Activated CD8-positive, alpha-beta T cell treated with anti-CD3 and anti-CD28 coated beads for 36 hours (primary cell): Measurements from ENCODE around the gene BEAN1. TPM values are rescaled to one million over a fixed set of nuclear protein-coding genes. Genes with fewer than 3 reads are reported as not detected.

ENCODE experiments used
- ATAC-seq: fragments of 200-7000 bp; cut with Tn5 transposase; one replicate; pipeline ENCODE4 v1.10.0; 2021; ENCODE audit warnings: mild to moderate bottlenecking, moderate library complexity
- CTCF ChIA-PET: fragments of 350-600 bp; sonication (Branson Sonifier 250); formaldehyde crosslinking; loops from one replicate; lab custom pipeline; 2021; ENCODE audit warnings: antibody characterized with exemption; lab: Charles Lee
- POLR2A ChIA-PET: fragments of 350-600 bp; sonication (Branson Sonifier 250); formaldehyde crosslinking; loops from one replicate; lab custom pipeline; 2021; ENCODE audit warnings: antibody characterized with exemption; lab: Charles Lee
- DNase-seq: peaks from one replicate; pipeline ENCODE4 v3.0.0-alpha.2; 2020
- H3K27ac Mint-ChIP-seq: one replicate; pipeline ENCODE4 v1.8.0; 2021; ENCODE audit warnings: mild to moderate bottlenecking, mixed read lengths
- H3K27me3 Mint-ChIP-seq: one replicate; pipeline ENCODE4 v1.8.0; 2021; ENCODE audit warnings: mixed read lengths
- H3K36me3 Mint-ChIP-seq: one replicate; pipeline ENCODE4 v1.8.0; 2021; ENCODE audit warnings: low read depth, mixed read lengths
- H3K4me1 Mint-ChIP-seq: one replicate; pipeline ENCODE4 v1.8.0; 2021; ENCODE audit warnings: low read depth, mixed read lengths
- H3K4me3 Mint-ChIP-seq: one replicate; pipeline ENCODE4 v1.8.0; 2021; ENCODE audit warnings: mild to moderate bottlenecking, moderate library complexity, mixed read lengths
- H3K9me3 Mint-ChIP-seq: one replicate; pipeline ENCODE4 v1.8.0; 2021; ENCODE audit warnings: mixed read lengths
- CTCF ChIP-seq: fragments of 200-600 bp; IDR thresholded peaks from one replicate; pipeline ENCODE4 v1.8.0; 2022; ENCODE audit warnings: antibody characterized with exemption, mild to moderate bottlenecking
- intact Hi-C: fragments of 100-400 bp; cut with micrococcal nuclease; formaldehyde crosslinking; loops from one replicate; pipeline ENCODE4 v1.10.0; 2022
- total RNA-seq, 2 experiments: library from RNA; stranded (reverse); gene quantifications; one replicate each; pipeline ENCODE4 v1.2.3, GENCODE V29; 2021

Gene BEAN1
- total RNA-seq, 2 experiments from 2014 or later, result not detected

GRCh38 chr16:66476328-66477027 is 49.4 kb downstream of the BEAN1 start:
- TF ChIP-seq CTCF, result no peak
- ATAC-seq, result peak; percentile 28
- peaks cover 30% of the 10 kb centered on the region for H3K4me1 Mint-ChIP-seq
- ChIA-PET CTCF (interaction anchor here (0.8 to 13.3 kb wide), 15 partner anchors 12 to 174 kb away, joined by 3 to 158 read pairs (median 3); partner anchors contain the start of genes CKLF and CMTM3), POLR2A (interaction anchor here (1.0 kb wide), 1 partner anchor 262 kb away, joined by 3 read pairs; no protein-coding TSS in a partner anchor)
- H3K9me3 Mint-ChIP-seq, result no peaks in the 10 kb centered on the region
- intact Hi-C loops, result no loop called here
- peak; percentile 72 for DNase-seq
- H3K4me3 Mint-ChIP-seq, result no peak overlapping the region
- H3K27ac Mint-ChIP-seq, result no peak overlapping the region
- H3K36me3 Mint-ChIP-seq, result no peaks in the 10 kb centered on the region
- no peaks in the 10 kb centered on the region for H3K27me3 Mint-ChIP-seq

GRCh38 chr16:66477028-66477515 is 50.0 kb downstream of the BEAN1 start:
- Mint-ChIP-seq H3K4me3 (no peak overlapping the region), H3K9me3 (no peaks in the 10 kb centered on the region), H3K4me1 (peaks cover 30% of the 10 kb centered on the region), H3K36me3 (no peaks in the 10 kb centered on the region), H3K27me3 (no peaks in the 10 kb centered on the region), H3K27ac (no peak overlapping the region)
- ChIA-PET CTCF (interaction anchor here (0.8 to 13.3 kb wide), 13 partner anchors 13 to 174 kb away, joined by 3 to 158 read pairs (median 3); partner anchors contain the start of genes CKLF and CMTM3), POLR2A (no interaction called here)
- TF ChIP-seq CTCF, result no peak
- ATAC-seq, result no peak
- no peak for DNase-seq
- intact Hi-C loops, result no loop called here

GRCh38 chr16:66478733-66479511 is 51.8 kb downstream of the BEAN1 start:
- Mint-ChIP-seq H3K27me3 (no peaks in the 10 kb centered on the region), H3K9me3 (no peaks in the 10 kb centered on the region), H3K4me1 (peaks cover 38% of the 10 kb centered on the region), H3K27ac (peak overlapping the region; percentile 76), H3K4me3 (no peak overlapping the region), H3K36me3 (no peaks in the 10 kb centered on the region)
- POLR2A ChIA-PET, result no interaction called here
- intact Hi-C loops, result no loop called here
- CTCF ChIA-PET, result interaction anchor here (0.6 to 13.3 kb wide), 8 partner anchors 10 to 389 kb away, joined by 3 to 158 read pairs (median 4); no protein-coding TSS in a partner anchor
- DNase-seq (peak; percentile 91), ATAC-seq (peak; percentile 82)
- peak; percentile 78 for TF ChIP-seq CTCF

- no peaks in the 10 kb centered on the region for H3K36me3 Mint-ChIP-seq
- TF ChIP-seq CTCF, result no peak
- H3K27me3 Mint-ChIP-seq, result no peaks in the 10 kb centered on the region
- H3K4me1 Mint-ChIP-seq, result peaks cover 36% of the 10 kb centered on the region
- intact Hi-C loops, result no loop called here
- DNase-seq (no peak), ATAC-seq (no peak)
- ChIA-PET POLR2A (no interaction called here), CTCF (interaction anchor here (0.6 to 13.3 kb wide), 8 partner anchors 9 to 388 kb away, joined by 3 to 158 read pairs (median 4); no protein-coding TSS in a partner anchor)
- no peak overlapping the region for H3K27ac Mint-ChIP-seq
- no peaks in the 10 kb centered on the region for H3K9me3 Mint-ChIP-seq
- no peak overlapping the region for H3K4me3 Mint-ChIP-seq
Measured at GRCh38 chr16:66479661-66480264, 52.7 kb downstream of the BEAN1 start.
